Right lobe of liver (tissue), 6 donors: Measurements from ENCODE around the gene SSTR5. TPM values are rescaled to one million over a fixed set of nuclear protein-coding genes. Genes with fewer than 3 reads are reported as not detected.

Experiments used
- ATAC-seq, 4 donors: fragments of 200-7000 bp; cut with Tn5 transposase; one replicate each; pipeline ENCODE4 v1.9.1; 2020; ENCODE audit warnings: mild to moderate bottlenecking in 4 of 4, moderate library complexity in 4 of 4
- DNase-seq, 3 donors: peaks; one replicate each; pipeline ENCODE4 v3.0.0-alpha.2; 2020
- H3K27ac ChIP-seq, 3 donors: fragments of 200-600 bp; one replicate each; pipeline ENCODE4 v1.8.0; 2022
- H3K27me3 ChIP-seq, 2 donors: fragments of 200-600 bp; one replicate each; pipeline ENCODE4 v1.8.0; 2022
- H3K36me3 ChIP-seq, 4 donors: fragments of 200-600 bp; sonication (generic) in 1 of 4; one replicate each; pipeline versions ENCODE4 v1.5.1 to v1.8.0; 2017 to 2022; ENCODE audit warnings: control low read depth in 1 of 4
- H3K4me1 ChIP-seq, 4 donors: fragments of 200-600 bp; sonication (generic) in 1 of 4; one replicate each; pipeline versions ENCODE4 v1.5.1 to v1.8.0; 2017 to 2022; ENCODE audit warnings: control low read depth in 1 of 4
- H3K4me3 ChIP-seq, 3 donors: fragments of 200-600 bp; one replicate each; pipeline ENCODE4 v1.8.0; 2022
- H3K9me3 ChIP-seq, 4 donors: fragments of 200-600 bp; sonication (generic) in 1 of 4; one replicate each; pipeline versions ENCODE4 v1.5.1 to v1.8.0; 2017 to 2022; ENCODE audit warnings: control low read depth in 1 of 4
- POLR2A ChIP-seq: fragments of 450-650 bp; IDR thresholded peaks from one replicate; pipeline ENCODE4 v1.6.1; 2017; ENCODE audit warnings: antibody characterized with exemption, mild to moderate bottlenecking
- WGBS: methylation state at CpG from one replicate; pipeline ENCODE4 v1.1.6; 2018; ENCODE audit warnings: low coverage, low lambda C conversion rate; ENCODE audit not compliant: insufficient coverage; ENCODE audit errors: missing lambda C conversion rate; 5-methylcytosine and 5-hydroxymethylcytosine counted together
- intact Hi-C, 2 donors: fragments of 100-400 bp; cut with DNase I; formaldehyde crosslinking; loops; one replicate each; pipeline versions ENCODE4 v1.11.2 to v1.14.1; 2022
- total RNA-seq, 6 experiments: library from RNA; depleted of rRNA in 2 of 6; stranded (reverse); fragments of >200 nt in 2 of 6; fragmentation: NEBNext Ultra II Directional in 3 of 6; extraction: Animal tissue kit (Norgen Biotek cat#: 25700) in 3 of 6; gene quantifications; one replicate each; pipeline versions ENCODE4 v1.1.0 to v1.2.4, GENCODE V29; 2016 to 2023
- TF ChIP-seq, protein P1 (sequence below), 4 donors: fragments of 200-600 bp in 3 of 4; fragments of 450-650 bp in 1 of 4; IDR thresholded peaks; one replicate each; pipeline versions ENCODE4 v1.5.1 to v1.8.0; 2016 to 2022; ENCODE audit warnings: antibody characterized with exemption in 4 of 4, mild to moderate bottlenecking in 2 of 4
- donor health status: DM: no; HTN: yes; CAD: no.
- donor health status: DM: no; HTN: no; CAD: no.
- donor health status: DM: no; HTN: no; CAD: no.
- donor health status: DM: no; HTN: yes; CAD: no.
- donor health status: DM: no; HTN: yes; CAD: no.

SSTR5 gene
- total RNA-seq, 6 experiments from 2014 or later: not detected

GRCh38 chr16:1033128-1033679 lies 39.3 kb upstream of the SSTR5 start:
- WGBS: 95% methylated on average over 3 of the region's 3 CpGs
- H3K27me3 ChIP-seq: no peaks in the 10 kb centered on the region
- no peak for DNase-seq
- no peaks in the 10 kb centered on the region for H3K9me3 ChIP-seq
- intact Hi-C loops: loop anchor here in 1 of 2 donors (10.0 kb wide), 1 partner anchor 208 kb away; no protein-coding TSS in a partner anchor
- TF ChIP-seq POLR2A: no peak
- TF ChIP-seq, protein P1, sequence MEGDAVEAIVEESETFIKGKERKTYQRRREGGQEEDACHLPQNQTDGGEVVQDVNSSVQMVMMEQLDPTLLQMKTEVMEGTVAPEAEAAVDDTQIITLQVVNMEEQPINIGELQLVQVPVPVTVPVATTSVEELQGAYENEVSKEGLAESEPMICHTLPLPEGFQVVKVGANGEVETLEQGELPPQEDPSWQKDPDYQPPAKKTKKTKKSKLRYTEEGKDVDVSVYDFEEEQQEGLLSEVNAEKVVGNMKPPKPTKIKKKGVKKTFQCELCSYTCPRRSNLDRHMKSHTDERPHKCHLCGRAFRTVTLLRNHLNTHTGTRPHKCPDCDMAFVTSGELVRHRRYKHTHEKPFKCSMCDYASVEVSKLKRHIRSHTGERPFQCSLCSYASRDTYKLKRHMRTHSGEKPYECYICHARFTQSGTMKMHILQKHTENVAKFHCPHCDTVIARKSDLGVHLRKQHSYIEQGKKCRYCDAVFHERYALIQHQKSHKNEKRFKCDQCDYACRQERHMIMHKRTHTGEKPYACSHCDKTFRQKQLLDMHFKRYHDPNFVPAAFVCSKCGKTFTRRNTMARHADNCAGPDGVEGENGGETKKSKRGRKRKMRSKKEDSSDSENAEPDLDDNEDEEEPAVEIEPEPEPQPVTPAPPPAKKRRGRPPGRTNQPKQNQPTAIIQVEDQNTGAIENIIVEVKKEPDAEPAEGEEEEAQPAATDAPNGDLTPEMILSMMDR (IDR thresholded peaks at IDR 0.05): no peak
- H3K36me3 ChIP-seq: no peaks in the 10 kb centered on the region
- no peak overlapping the region for H3K4me3 ChIP-seq
- no peak overlapping the region for H3K27ac ChIP-seq
- no peaks in the 10 kb centered on the region for H3K4me1 ChIP-seq
- ATAC-seq: no peak

- DNase-seq: no peak
- Histone ChIP-seq H3K27ac (no peak overlapping the region), H3K4me3 (no peak overlapping the region), H3K27me3 (no peaks in the 10 kb centered on the region), H3K9me3 (no peaks in the 10 kb centered on the region), H3K36me3 (no peaks in the 10 kb centered on the region), H3K4me1 (no peaks in the 10 kb centered on the region)
- no peak for ATAC-seq
- intact Hi-C loops: loop anchor here in 1 of 2 donors (10.0 kb wide), 1 partner anchor 210 kb away; no protein-coding TSS in a partner anchor
- no peak for TF ChIP-seq POLR2A
- TF ChIP-seq, protein P1 (IDR thresholded peaks at IDR 0.05): no peak
- 71% methylated on average over 6 of the region's 6 CpGs for WGBS
Measured at GRCh38 chr16:1034230-1035065, 38.1 kb upstream of the SSTR5 start.

GRCh38 chr16:1035066-1035415 lies 37.5 kb upstream of the SSTR5 start:
- no peak overlapping the region for H3K27ac ChIP-seq
- H3K36me3 ChIP-seq: no peaks in the 10 kb centered on the region
- no peaks in the 10 kb centered on the region for H3K27me3 ChIP-seq
- no peak overlapping the region for H3K4me3 ChIP-seq
- H3K4me1 ChIP-seq: no peaks in the 10 kb centered on the region
- no peak for ATAC-seq
- no peaks in the 10 kb centered on the region for H3K9me3 ChIP-seq
- TF ChIP-seq, protein P1 (IDR thresholded peaks at IDR 0.05): no peak
- TF ChIP-seq POLR2A: no peak
- WGBS: 69% methylated on average over 3 of the region's 7 CpGs
- intact Hi-C loops: loop anchor here in 1 of 2 donors (10.0 kb wide), 1 partner anchor 210 kb away; no protein-coding TSS in a partner anchor
- DNase-seq: no peak

GRCh38 chr16:1036166-1036565 lies 36.4 kb upstream of the SSTR5 start:
- no peaks in the 10 kb centered on the region for H3K27me3 ChIP-seq
- no peak overlapping the region for H3K27ac ChIP-seq
- no peaks in the 10 kb centered on the region for H3K36me3 ChIP-seq
- DNase-seq (no peak), ATAC-seq (no peak)
- no peak overlapping the region for H3K4me3 ChIP-seq
- WGBS: 60% methylated on average over 1 of the region's 15 CpGs
- no peaks in the 10 kb centered on the region for H3K4me1 ChIP-seq
- intact Hi-C loops: loop anchor here in 1 of 2 donors (10.0 kb wide), 1 partner anchor 211 kb away; no protein-coding TSS in a partner anchor
- no peaks in the 10 kb centered on the region for H3K9me3 ChIP-seq
- TF ChIP-seq, protein P1 (IDR thresholded peaks at IDR 0.05): no peak
- TF ChIP-seq POLR2A: no peak
